Testis (tissue), 2 donors: ENCODE data around the gene SLC5A3.

ENCODE experiments used
- POLR2A ChIP-seq: fragments of 450-650 bp; IDR thresholded peaks from one replicate; pipeline ENCODE4 v1.6.1; 2017; ENCODE audit warnings: antibody characterized with exemption, mild to moderate bottlenecking, moderate library complexity
- TF ChIP-seq, protein P1 (sequence below), 3 experiments: fragments of 450-650 bp in 2 of 3; fragments of 200-600 bp in 1 of 3; sonication (generic) in 1 of 3; IDR thresholded peaks; one replicate each; pipeline ENCODE4 v1.5.1; 2016 to 2019; ENCODE audit warnings: antibody characterized with exemption in 3 of 3, mild to moderate bottlenecking in 2 of 3, moderate library complexity in 1 of 3

DNA sequence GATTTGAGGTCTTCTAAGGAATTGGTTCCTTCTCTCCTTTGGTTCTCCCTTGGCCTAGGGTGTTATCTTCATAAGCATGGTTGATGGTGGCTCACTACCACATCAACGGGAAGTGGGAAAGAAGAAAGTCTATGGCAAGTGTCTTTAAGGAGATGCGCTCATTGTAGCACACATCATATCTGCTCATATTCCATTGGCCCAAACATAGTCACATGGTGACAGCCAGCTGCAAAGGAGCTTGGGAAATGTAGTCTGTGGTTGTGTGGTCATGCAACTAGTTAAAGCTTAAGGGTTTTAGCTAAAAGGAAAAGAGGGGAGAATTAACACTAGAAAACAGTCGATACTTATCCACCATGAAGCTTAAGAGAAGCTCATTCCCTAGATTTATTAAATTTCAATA, 11.4 kb upstream of the SLC5A3 start:
- TF ChIP-seq, protein P1, sequence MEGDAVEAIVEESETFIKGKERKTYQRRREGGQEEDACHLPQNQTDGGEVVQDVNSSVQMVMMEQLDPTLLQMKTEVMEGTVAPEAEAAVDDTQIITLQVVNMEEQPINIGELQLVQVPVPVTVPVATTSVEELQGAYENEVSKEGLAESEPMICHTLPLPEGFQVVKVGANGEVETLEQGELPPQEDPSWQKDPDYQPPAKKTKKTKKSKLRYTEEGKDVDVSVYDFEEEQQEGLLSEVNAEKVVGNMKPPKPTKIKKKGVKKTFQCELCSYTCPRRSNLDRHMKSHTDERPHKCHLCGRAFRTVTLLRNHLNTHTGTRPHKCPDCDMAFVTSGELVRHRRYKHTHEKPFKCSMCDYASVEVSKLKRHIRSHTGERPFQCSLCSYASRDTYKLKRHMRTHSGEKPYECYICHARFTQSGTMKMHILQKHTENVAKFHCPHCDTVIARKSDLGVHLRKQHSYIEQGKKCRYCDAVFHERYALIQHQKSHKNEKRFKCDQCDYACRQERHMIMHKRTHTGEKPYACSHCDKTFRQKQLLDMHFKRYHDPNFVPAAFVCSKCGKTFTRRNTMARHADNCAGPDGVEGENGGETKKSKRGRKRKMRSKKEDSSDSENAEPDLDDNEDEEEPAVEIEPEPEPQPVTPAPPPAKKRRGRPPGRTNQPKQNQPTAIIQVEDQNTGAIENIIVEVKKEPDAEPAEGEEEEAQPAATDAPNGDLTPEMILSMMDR (IDR thresholded peaks at IDR 0.05): no peak
- TF ChIP-seq POLR2A: no peak
